ENCODE results near the gene HTATSF1.

GRCh38 chrX:136529795-136530194 lies 32.4 kb downstream of the HTATSF1 start:
- TF ChIP-seq GATA2 (IDR thresholded peaks at IDR 0.05; ENCODE audit: low read depth, low read length) = no peak
- TF ChIP-seq GATA3 (IDR thresholded peaks at IDR 0.05; ENCODE audit: low read depth, low read length) = no peak
